Brain microvascular endothelial cell (primary cell): ENCODE measurements around the gene MAPK12.
A peak's percentile ranks its signal among the peaks of the same experiment; 100 is the strongest.

Experiments used
- DNase-seq: peaks from one replicate; pipeline ENCODE4 v3.0.0-alpha.2; 2020
- H3K27ac ChIP-seq: fragments of 250-450 bp; sonication (Bioruptor Pico); 2 replicates; pipeline ENCODE4 v1.5.1; 2020; ENCODE audit warnings: mild to moderate bottlenecking, moderate library complexity
- H3K27me3 ChIP-seq: fragments of 250-450 bp; sonication (Bioruptor Pico); replicated peaks from 2 replicates; pipeline ENCODE4 v1.5.1; 2020; ENCODE audit warnings: mild to moderate bottlenecking
- H3K36me3 ChIP-seq: fragments of 250-450 bp; sonication (Bioruptor Pico); replicated peaks from 2 replicates; pipeline ENCODE4 v1.5.1; 2020; ENCODE audit warnings: mild to moderate bottlenecking
- H3K4me3 ChIP-seq: 2 replicates; pipeline ENCODE4 v1.5.1; 2011; ENCODE audit warnings: low read depth, mild to moderate bottlenecking, control low read depth, low read length, moderate library complexity
- in situ Hi-C: cut with HindIII; loops from 2 replicates; pipeline ENCODE4 v1.10.0; 2017; ENCODE audit warnings: low sequenced_read_pairs, low pct_ligation_motif_present
- TF ChIP-seq, protein P1 (sequence below): IDR thresholded peaks from 2 replicates; pipeline ENCODE4 v1.5.1; 2011; ENCODE audit warnings: low read depth, mild to moderate bottlenecking, moderate library complexity, low read length, control low read depth, inconsistent platforms; ENCODE audit errors: missing control alignments

MAPK12 gene

DNA sequence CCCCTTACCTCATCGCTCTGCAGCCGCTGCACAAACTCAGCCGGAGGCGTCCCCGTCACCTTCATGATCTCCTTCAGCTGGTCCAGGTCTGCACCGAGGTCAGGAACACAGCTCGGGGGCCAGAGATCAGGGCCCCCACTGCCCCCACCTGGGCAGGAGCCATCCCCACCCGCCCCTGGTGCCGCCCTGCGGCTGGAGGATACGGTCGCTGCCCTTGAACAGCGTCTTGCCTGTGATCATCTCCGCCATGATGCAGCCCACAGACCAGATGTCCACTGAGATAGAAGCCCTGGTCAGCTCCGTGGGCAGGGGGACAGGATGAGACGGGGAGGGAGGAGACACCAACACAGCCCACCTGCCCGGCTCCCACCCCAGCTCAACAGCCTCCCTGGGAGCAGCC lies 5.9 kb downstream of the MAPK12 start:
- no peak for DNase-seq
- H3K4me3 ChIP-seq = no peak overlapping the region
- H3K27me3 ChIP-seq = no peaks in the 10 kb centered on the region
- TF ChIP-seq, protein P1, sequence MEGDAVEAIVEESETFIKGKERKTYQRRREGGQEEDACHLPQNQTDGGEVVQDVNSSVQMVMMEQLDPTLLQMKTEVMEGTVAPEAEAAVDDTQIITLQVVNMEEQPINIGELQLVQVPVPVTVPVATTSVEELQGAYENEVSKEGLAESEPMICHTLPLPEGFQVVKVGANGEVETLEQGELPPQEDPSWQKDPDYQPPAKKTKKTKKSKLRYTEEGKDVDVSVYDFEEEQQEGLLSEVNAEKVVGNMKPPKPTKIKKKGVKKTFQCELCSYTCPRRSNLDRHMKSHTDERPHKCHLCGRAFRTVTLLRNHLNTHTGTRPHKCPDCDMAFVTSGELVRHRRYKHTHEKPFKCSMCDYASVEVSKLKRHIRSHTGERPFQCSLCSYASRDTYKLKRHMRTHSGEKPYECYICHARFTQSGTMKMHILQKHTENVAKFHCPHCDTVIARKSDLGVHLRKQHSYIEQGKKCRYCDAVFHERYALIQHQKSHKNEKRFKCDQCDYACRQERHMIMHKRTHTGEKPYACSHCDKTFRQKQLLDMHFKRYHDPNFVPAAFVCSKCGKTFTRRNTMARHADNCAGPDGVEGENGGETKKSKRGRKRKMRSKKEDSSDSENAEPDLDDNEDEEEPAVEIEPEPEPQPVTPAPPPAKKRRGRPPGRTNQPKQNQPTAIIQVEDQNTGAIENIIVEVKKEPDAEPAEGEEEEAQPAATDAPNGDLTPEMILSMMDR = no peak
- in situ Hi-C loops = no loop called here
- no peak overlapping the region for H3K27ac ChIP-seq
- peaks cover 9% of the 10 kb centered on the region for H3K36me3 ChIP-seq

DNA sequence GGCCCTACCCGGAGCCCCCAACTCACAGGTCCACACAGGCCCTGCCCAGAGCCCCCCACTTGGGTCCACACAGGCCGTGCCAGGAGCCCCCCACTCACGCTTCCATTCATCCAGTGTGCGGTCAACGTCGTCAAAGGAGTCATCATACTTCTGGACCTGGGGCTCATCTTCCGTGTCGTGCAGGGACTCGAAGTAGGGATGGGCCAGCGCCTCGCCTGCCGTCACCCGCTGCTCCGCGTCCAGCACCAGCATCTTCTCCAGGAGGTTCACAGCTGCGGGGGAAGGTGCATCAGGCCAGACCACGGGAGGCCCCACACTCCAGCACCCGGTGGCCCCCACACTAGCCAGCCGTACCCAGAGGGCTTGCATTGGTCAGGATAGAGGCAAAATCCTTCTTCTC lies 6.4 kb downstream of the MAPK12 start:
- Histone ChIP-seq H3K27ac (no peak overlapping the region), H3K27me3 (no peaks in the 10 kb centered on the region), H3K4me3 (no peak overlapping the region), H3K36me3 (peaks cover 9% of the 10 kb centered on the region)
- in situ Hi-C loops = no loop called here
- TF ChIP-seq, protein P1 = no peak
- DNase-seq = no peak

DNA sequence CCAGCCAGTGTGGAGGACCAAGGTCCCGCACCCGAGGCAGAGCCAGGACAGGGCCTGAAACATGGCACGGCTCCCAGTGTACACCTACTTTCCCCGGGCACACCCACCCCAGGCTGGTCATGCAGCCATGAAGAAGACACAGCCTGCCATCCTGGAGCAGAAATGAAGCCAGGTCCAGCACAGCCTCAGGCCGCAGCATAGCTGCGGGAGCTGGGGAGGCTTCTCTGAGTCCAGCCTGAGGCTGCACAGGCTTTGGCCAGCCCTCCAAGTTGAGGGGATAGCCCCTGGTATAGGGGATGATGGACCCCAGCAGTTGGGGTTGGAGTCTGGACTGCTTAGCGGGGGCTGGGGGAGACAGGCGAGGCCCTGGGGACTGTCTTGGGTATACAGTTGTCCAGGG lies 7.5 kb downstream of the MAPK12 start:
- Histone ChIP-seq H3K4me3 (no peak overlapping the region), H3K27ac (no peak overlapping the region), H3K27me3 (no peaks in the 10 kb centered on the region), H3K36me3 (peaks cover 9% of the 10 kb centered on the region)
- DNase-seq = no peak
- in situ Hi-C loops = no loop called here
- TF ChIP-seq, protein P1 = no peak

DNA sequence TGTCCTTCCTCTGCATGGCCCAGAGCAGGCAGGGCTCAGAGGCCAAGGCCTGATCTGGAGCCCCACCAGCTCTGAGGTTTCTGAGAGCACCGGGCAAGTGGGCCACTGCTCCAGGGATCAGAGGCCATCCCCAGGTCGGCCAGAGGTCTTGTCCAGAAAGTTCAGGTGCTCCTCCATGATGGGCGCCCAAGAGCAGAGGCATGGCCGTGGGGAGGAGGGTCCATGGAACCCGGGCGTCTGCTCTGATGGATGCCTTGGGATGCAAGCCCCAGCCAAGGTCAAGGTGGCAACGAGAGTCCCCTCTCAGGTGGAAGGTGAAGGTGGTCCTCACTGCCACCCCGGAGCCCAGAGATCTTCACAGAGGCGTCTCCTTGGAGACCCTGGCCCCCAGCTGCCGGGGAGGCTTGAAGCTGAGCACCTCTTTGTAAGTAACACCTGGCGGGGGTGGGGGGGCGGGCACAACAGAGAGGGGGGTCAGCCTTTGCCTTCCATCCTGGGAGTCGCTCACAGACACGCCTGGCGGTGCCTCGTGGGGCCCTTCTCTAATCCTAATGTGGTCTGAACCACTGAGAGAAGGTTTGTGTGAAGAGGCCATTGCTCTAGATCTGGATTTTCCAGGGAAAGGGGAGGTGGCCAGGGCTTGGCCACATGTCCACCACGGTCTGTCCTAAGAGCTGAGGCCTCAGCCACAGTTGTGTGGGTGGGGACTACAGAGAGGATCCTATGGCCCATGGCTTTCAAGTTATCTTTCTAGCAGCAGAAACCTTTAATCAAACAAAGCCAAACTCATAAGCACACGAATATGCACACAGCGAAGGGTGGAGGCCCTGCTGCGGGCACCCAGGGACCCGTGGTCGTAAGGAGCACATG lies 8.2 kb downstream of the MAPK12 start:
- DNase-seq = no peak
- in situ Hi-C loops = no loop called here
- no peak overlapping the region for H3K4me3 ChIP-seq
- TF ChIP-seq, protein P1 = no peak
- H3K27ac ChIP-seq = no peak overlapping the region
- H3K27me3 ChIP-seq = no peaks in the 10 kb centered on the region
- peaks cover 9% of the 10 kb centered on the region for H3K36me3 ChIP-seq

DNA sequence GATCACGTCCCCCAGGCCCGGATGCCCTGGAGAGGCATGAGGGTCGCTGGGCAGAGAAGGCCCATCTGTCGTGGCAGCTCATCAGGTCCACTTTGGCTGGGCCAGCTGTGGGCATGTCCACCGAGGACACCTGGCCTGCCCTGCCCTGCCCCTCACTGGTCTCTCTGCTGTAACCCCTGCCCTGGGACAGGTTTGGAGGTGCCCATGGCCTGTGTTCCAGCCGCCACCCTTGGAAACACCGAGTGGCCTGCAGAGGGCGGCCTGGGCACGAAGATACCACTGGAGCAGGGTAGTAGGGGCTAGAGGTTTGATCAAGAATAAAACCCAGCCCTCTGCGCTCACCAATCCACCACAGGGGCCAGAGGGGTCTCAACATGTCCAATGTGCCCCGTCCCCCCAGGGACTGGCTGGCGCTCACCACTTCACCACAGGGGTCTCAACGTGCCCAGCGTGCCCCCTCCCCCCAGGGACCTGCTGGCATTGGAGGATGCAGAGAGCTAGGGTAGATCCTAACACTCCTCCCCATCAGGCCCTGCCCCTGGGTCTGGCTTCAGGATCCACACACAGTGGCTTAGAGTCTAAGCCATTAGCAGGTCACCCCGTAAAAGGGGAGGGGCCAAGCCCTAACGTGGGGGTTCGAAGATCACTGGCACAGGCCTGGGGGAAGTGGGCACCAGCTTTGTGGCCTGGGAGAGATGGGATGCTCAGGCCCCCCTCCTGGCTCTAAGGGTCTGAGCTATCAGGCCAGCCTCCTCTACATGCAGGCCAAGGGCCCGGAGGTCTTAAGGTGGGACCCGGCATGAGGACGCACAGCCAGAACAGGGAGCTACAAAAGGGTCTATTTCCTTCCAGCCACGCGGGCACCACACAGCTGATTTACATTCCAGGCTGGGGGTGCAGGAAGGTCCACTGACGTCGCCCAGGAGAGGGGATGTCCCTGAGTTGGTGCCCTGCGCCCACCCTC lies 9.1 kb downstream of the MAPK12 start:
- no peaks in the 10 kb centered on the region for H3K27me3 ChIP-seq
- in situ Hi-C loops = no loop called here
- H3K4me3 ChIP-seq = no peak overlapping the region
- H3K36me3 ChIP-seq = peaks cover 9% of the 10 kb centered on the region
- TF ChIP-seq, protein P1 = peak; percentile 86
- no peak overlapping the region for H3K27ac ChIP-seq
- DNase-seq = peak; percentile 55
